GM12874 (cell line): ENCODE measurements around the gene ITGB6.

ENCODE experiments used
- CTCF ChIP-seq: IDR thresholded peaks from 2 replicates; pipeline ENCODE4 v1.5.1; 2011; ENCODE audit warnings: low read depth, mild to moderate bottlenecking, control low read depth, low read length, moderate library complexity; ENCODE audit not compliant: insufficient read depth

ITGB6 gene

DNA sequence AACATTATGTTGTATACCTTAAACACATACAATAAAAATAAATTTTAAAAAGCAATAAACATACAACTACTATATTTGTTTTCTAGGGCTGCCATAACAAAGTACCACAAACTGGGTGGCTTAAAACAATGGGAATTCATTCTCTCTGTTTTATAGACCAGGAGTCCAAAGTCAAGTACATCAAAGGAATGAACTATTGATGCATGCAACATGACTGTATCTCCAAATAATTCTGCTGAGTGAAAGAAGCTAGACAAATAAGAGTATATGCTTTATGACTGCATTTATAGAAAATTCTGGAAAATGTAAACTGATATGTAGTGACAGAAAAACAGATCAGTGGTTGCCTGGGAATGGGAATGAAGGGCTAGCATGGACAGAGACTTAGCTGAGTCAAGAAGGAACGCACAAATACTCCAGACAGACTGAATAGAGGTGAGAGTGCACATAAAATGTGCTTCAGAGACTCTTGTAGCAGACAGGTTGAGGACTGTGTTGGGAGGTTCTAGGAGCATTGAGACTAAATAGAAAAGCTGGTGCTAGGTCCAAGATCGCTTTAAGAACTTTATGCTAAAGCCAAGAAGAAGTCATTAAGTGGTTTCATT lies 126.7 kb downstream of the ITGB6 start:
- no peak for TF ChIP-seq CTCF

DNA sequence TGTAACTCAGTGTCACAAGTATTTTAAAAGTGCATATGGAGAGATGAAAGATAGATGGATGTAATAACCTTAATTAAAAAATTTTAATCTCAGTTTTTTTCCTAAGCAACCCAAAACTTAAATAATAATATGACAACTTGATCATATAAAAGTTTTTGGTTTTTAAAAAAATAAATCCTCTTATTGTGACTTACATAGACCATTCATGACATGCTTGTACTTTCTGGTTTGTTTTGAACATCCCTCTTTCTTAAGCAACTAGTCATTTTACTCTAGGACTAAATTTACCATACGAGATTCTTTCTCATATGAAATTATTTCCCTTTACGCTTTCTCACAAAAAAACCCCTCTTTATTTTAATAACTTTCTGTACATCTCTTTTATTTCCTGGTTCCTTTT lies 131.2 kb downstream of the ITGB6 start:
- TF ChIP-seq CTCF, result no peak

- TF ChIP-seq CTCF, result no peak
Measured at GRCh38 chr2:160064916-160065315, 135.2 kb downstream of the ITGB6 start.

DNA sequence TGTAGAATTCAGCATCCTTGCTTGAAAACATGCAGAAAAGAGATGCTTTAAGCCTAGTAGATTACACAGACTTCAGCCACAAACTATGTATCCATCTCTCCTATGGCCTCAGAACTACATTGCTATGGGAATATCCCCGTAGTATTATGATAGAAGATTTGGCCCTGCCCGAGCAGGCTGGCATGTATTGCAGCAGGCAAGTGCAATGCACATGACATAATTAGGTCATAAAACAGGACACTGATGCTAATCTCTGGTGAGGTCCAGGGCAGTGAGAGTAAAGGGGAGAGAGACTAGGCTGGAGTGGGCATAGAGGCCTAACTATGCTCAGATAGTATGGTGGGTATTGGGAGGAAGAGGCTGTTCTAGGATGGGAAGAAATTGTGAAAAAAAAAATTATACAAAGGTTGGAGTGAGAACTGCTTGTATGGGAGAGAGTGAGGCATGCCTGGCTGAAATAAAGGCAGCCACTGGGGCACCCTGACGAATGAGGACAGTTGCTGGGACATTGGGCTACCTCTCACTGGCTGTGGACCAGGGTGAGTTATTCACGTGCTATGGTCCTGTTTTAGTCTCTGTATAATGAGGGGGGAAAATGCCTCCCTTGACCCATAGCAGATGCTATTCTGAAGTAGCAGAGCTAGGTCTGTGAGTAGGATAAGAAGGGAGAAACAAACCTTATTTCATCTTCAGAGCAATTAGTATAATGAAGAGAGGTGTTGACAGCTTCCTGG lies 136.0 kb downstream of the ITGB6 start:
- TF ChIP-seq CTCF, result no peak

- TF ChIP-seq CTCF, result no peak
Measured at GRCh38 chr2:160063271-160063670, 136.8 kb downstream of the ITGB6 start.

DNA sequence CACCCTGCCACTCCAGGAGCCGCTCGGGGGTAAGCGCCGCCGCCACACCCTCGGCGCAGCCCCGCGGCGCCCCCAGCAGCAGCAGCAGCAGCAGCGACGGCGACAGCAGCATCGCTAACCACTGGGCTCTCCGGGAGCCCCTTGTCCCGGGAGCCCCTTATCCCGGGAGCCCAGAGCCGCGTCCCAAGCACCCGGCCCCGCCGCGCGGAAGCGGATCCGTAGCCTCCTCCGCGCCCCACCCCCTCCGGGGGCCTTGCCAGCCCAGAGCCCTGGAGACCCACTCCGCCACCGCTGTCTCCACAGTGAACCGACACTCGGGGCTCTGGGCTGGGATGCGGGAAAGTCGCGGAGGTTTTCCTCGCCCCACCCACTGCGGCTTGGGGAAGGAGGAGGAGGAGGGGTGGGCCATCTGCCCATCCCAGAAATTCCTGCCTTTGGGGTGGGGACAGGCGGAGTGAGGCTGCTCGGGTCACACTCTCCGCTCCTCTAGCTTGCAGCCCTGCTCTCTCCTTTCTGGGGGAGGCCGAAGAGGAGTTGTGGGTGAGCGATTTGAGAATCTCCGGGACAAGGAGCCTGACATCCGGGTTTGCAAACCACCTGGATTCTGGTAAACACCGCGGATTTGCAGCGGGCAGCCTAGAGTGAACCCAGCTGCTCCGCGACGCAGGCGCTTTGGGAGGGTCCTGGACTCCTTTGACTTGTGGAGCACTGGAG lies 137.6 kb downstream of the ITGB6 start, which contains the start of gene PLA2R1:
Gene PLA2R1, minus strand, starts transcription at position 324 of the 714 bp plus-strand sequence. Its CDS starts 212 bp downstream, at position 112.
- TF ChIP-seq CTCF, result no peak

GRCh38 chr2:160061944-160062291 lies 138.2 kb downstream of the ITGB6 start:
- TF ChIP-seq CTCF, result no peak
